GM12891 (cell line): ENCODE data around the gene OSGEP.

ENCODE experiments used
- DNase-seq: peaks from one replicate; pipeline ENCODE4 v3.0.0; 2011; ENCODE audit warnings: low spot score; ENCODE audit not compliant: insufficient read length
- FAIRE-seq: peaks from 2 replicates; lab custom pipeline; 2011; peaks lifted over from hg19 to GRCh38; lab: Jason Lieb, UNC
- PAX5 ChIP-seq: IDR thresholded peaks from 2 replicates; pipeline ENCODE4 v1.6.1; 2011; ENCODE audit warnings: low read length, moderate library complexity, mild to moderate bottlenecking; ENCODE audit not compliant: insufficient read depth, severe bottlenecking
- POLR2A ChIP-seq: IDR thresholded peaks from 2 replicates; pipeline ENCODE4 v1.6.1; 2011; ENCODE audit warnings: low read depth, low read length, control low read depth
- POLR2AphosphoS5 ChIP-seq: IDR thresholded peaks from 2 replicates; pipeline ENCODE4 v1.6.1; 2011; ENCODE audit warnings: low read depth, low read length, control low read depth
- POU2F2 ChIP-seq: IDR thresholded peaks from 2 replicates; pipeline ENCODE4 v1.6.1; 2011; ENCODE audit warnings: low read depth, mild to moderate bottlenecking, control low read depth, low read length, moderate library complexity
- SPI1 ChIP-seq: IDR thresholded peaks from 2 replicates; pipeline ENCODE4 v1.6.1; 2011; ENCODE audit warnings: low read depth, low read length, control low read depth
- TAF1 ChIP-seq: IDR thresholded peaks from 2 replicates; pipeline ENCODE4 v1.6.1; 2011; ENCODE audit warnings: low read depth, low read length, control low read depth

Gene OSGEP

GRCh38 chr14:20418501-20418909 lies 36.1 kb downstream of the OSGEP start:
- no peak for DNase-seq
- FAIRE-seq, result no peak
- TF ChIP-seq TAF1, result no peak
- TF ChIP-seq POLR2AphosphoS5, result no peak
- TF ChIP-seq POLR2A, result no peak
- no peak for TF ChIP-seq SPI1
- TF ChIP-seq PAX5, result no peak
- TF ChIP-seq POU2F2, result no peak

DNA sequence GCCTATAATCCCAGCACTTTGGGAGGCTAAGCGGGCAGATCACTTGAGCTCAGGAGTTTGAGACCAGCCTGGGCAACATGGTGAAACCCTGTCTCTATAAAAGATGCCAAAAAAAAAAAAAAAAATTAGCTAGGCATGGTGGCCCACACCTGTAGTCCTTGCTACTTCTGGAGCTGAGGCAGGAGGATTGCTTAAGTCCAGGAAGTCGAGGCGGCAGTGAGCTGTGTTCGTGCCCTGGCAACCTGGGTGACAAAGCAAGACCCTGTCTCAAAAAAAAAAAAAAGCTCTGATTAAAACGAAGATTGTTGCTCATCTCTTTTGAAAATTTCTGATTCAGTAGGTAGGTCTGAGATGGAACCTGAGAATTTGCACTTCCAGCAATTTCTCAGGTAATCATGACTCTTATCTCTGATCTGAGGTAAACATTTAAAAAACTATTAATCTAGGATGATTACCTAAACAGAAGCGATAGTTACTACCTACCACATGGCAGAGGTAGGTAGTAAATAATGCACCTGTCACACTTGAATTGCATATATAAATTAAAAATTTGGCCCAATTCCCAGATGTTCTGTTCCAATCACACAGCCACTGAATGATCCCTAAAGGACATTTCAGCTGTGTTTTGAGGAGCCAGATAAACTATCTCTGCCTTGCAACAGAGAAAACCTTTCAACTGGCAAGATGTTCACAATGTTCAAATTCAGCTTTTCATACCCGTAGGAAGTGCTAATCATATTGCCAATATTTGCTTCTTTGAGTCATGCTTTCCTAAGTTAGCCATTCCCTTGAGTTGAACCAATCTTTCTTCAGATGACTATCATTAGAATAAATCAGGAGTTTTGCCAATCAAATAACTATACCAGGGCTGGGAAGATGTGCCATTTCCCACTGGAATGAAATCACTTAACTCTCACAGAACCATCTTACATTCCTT lies 37.1 kb downstream of the OSGEP start:
- FAIRE-seq (no peak), DNase-seq (no peak)
- TF ChIP-seq TAF1 (no peak), POLR2A (no peak), PAX5 (no peak), SPI1 (no peak), POLR2AphosphoS5 (no peak), POU2F2 (no peak)

GRCh38 chr14:20416223-20416622 lies 38.4 kb downstream of the OSGEP start:
- no peak for FAIRE-seq
- no peak for DNase-seq
- TF ChIP-seq TAF1 (no peak), SPI1 (no peak), POLR2AphosphoS5 (no peak), PAX5 (no peak), POLR2A (no peak), POU2F2 (no peak)

GRCh38 chr14:20415782-20416206 lies 38.8 kb downstream of the OSGEP start:
- FAIRE-seq, result peak; percentile 75
- no peak for DNase-seq
- TF ChIP-seq PAX5 (no peak), POLR2A (no peak), POLR2AphosphoS5 (no peak), POU2F2 (no peak), TAF1 (no peak), SPI1 (no peak)

DNA sequence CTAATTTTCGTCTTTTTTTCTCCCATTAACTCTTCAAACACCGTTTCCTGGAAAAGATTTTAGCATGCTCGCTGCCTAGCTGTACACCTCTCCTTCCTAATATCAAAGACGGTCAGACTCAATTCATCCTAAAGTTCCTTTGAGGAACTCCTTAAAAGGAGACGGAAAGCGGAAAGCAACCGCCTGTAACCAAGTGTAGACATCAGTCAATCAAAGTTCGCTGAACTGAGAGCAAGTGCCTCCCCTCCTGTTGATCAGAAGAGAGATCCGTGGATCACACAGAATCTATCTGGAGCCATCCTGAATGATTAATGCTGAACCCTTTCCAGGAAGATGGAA lies 40.9 kb downstream of the OSGEP start:
- no peak for DNase-seq
- FAIRE-seq, result peak; percentile 72

DNA sequence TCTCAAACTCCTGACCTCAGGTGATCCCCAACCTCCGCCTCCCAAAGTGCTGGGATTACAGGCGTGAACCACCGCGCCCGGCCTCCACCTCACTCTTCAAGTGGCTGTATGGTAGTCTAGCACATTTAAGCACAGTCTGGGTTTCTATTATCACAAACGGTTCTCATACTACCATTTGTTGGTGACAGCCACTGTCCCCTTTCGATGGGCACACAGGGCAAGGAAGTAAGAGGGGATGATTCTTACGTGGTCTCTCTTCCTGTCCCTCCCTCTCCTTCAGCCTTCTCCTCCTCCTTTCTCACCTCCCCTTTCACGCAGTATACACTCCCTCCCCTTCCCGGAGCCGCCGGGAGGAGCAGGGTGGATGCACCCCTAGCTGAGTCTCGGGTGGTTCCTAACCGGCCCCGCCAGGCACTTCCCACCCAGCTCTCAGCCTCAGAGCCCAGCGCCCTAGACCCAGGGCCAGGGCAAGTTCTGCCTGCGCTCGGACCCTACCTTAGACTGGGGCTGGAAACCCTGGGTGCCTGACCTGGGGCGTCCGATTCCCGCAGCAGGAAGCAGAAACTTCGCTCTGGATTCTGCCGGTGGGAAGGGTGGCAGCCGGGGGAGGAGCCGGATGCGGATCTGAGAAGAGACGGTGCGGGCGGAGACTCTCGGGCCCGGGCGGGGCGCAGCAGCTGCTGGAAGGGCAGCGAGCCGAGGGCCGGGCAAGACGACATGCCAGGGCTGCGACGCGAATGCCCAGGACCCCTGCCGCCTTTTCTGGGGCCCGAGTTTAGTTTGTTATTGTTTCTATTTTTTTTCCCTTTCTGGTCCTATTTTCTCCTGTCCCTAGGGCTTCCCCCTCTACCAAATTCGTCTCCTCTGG lies 41.5 kb downstream of the OSGEP start, which contains the start of gene TEP1:
Gene TEP1, minus strand, starts transcription at position 626 of the 868 bp plus-strand sequence. CDS start 5,062 bp downstream, outside the sequence.
- FAIRE-seq (peak; percentile 63), DNase-seq (peak; percentile 58)
- TF ChIP-seq POLR2AphosphoS5 (peak; percentile 43; the same call in 1 of the 2 replicates), TAF1 (no peak), SPI1 (no peak), POLR2A (peak; percentile 27; the same call in 1 of the 2 replicates), POU2F2 (no peak), PAX5 (no peak)

More for the DNA sequence above, 40.9 kb downstream of the OSGEP start:
- TF ChIP-seq PAX5, result no peak
- TF ChIP-seq POLR2AphosphoS5, result no peak
- 0 out of 2 replicates have a peak, but pooled peaks have one; percentile 22 for TF ChIP-seq TAF1
- TF ChIP-seq SPI1, result no peak
- TF ChIP-seq POLR2A, result no peak
- no peak for TF ChIP-seq POU2F2

GRCh38 chr14:20412411-20412810 lies 42.2 kb downstream of the OSGEP start:
- TF ChIP-seq POLR2A, result no peak
- peak; percentile 99 for TF ChIP-seq POU2F2
- TF ChIP-seq TAF1, result no peak
- TF ChIP-seq PAX5, result no peak
- TF ChIP-seq POLR2AphosphoS5, result no peak
- 0 out of 2 replicates have a peak, but pooled peaks have one; percentile 14 for TF ChIP-seq SPI1
- DNase-seq (no peak), FAIRE-seq (peak; percentile 69)

- DNase-seq, result no peak
- FAIRE-seq, result no peak
- TF ChIP-seq TAF1 (no peak), PAX5 (no peak), POLR2A (no peak), POLR2AphosphoS5 (no peak), SPI1 (no peak), POU2F2 (no peak)
Measured at GRCh38 chr14:20409226-20409625, 45.4 kb downstream of the OSGEP start.

- TF ChIP-seq TAF1 (no peak), PAX5 (no peak), POLR2AphosphoS5 (no peak), POLR2A (no peak), POU2F2 (no peak), SPI1 (no peak)
- FAIRE-seq (no peak), DNase-seq (no peak)
Measured at GRCh38 chr14:20403521-20403920, 51.1 kb downstream of the OSGEP start.
